ENCODE measurements around the gene UBE2E3. TPM values are rescaled to one million over a fixed set of nuclear protein-coding genes. Genes with fewer than 3 reads are reported as not detected.
A peak's percentile ranks its signal among the peaks of the same experiment; 100 is the strongest.

The UBE2E3 gene
- total RNA-seq, 2 experiments from 2014 or later, result 35.0 to 49.6 TPM

DNA sequence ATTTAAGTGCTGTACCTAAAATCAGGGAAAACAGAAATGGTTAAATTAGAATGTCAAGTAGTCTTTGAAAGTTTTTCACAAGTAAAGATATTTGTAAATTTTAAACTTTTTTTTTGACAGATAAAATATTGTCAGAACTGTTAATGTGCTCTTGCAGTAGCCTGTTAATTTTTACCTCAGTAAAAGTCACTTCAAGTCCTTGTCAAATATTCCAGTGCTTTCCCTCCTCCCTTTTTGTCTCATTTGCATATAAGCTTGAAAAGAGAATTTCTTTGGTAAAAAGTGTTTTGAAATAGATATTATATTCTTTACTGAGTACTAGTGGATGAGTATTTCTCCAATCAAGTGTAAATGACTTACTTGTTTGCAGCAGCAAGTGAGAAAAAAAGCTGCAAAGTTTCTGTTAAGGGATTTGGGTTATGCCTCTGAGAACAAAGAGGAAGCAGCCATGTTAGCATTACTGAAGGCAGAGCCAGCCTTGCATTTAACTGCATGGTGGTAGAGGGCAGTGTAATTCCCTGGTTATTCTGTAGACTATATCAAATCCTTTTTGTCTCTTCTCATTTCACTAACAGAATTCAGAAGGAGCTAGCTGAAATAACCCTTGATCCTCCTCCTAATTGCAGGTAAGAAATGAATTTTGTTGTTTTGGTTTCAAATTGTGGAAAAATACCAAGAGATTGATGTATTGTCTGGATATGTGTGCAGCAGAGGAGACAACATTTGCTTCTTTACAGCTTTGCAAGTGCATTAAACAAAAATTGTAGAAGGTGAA lies 3.2 kb downstream of the UBE2E3 start:
- CTCF ChIA-PET, result interaction anchor here (1.3 to 1.8 kb wide), 3 partner anchors 9 to 75 kb away, joined by 3 to 7 read pairs (median 3); no protein-coding TSS in a partner anchor
- DNase-seq (peak; percentile 51), ATAC-seq (no peak)
- H3K27me3 Mint-ChIP-seq, result peaks cover 11% of the 10 kb centered on the region
- no peaks in the 10 kb centered on the region for H3K9me3 Mint-ChIP-seq (ENCODE audit: low read depth)
- peaks cover 42% of the 10 kb centered on the region for H3K4me1 Mint-ChIP-seq
- H3K27ac Mint-ChIP-seq, result peak overlapping the region; percentile 1
- peaks cover 10% of the 10 kb centered on the region for H3K36me3 Mint-ChIP-seq
- no peak overlapping the region for H3K4me3 Mint-ChIP-seq

DNA sequence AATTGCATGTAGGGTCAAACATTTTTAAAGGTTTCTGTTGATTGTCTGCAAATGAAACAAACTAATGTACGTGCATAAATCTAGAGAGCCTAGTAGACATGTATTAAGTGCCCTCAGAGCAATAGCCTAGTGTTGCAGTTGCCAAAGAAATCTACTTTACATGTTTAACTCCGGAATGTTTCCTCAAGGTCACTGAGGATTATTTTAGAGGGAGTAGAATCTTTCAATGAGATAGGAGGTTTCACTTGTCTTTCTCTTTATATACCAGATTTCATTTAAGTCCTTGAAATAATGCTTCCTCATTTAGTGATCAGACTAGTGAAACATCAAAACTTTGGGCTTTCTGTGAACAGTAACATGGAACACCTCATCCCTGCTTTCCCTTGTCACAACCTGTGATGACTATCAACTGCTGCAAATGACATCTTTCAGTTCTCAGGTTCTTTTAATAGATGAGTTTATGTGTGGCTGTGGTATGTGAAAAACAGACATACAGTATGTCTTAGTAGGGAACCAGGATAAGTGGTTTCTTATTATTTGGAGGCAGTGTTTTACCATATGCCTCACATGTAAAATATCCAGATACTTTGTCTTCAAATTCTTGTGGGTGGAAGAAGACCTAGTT lies 5.5 kb downstream of the UBE2E3 start:
- DNase-seq (no peak), ATAC-seq (no peak)
- H3K36me3 Mint-ChIP-seq, result peaks cover 17% of the 10 kb centered on the region
- H3K9me3 Mint-ChIP-seq (ENCODE audit: low read depth), result no peaks in the 10 kb centered on the region
- CTCF ChIA-PET, result no interaction called here
- H3K27me3 Mint-ChIP-seq, result no peaks in the 10 kb centered on the region
- H3K27ac Mint-ChIP-seq, result no peak overlapping the region
- no peak overlapping the region for H3K4me3 Mint-ChIP-seq
- H3K4me1 Mint-ChIP-seq, result peaks cover 34% of the 10 kb centered on the region

DNA sequence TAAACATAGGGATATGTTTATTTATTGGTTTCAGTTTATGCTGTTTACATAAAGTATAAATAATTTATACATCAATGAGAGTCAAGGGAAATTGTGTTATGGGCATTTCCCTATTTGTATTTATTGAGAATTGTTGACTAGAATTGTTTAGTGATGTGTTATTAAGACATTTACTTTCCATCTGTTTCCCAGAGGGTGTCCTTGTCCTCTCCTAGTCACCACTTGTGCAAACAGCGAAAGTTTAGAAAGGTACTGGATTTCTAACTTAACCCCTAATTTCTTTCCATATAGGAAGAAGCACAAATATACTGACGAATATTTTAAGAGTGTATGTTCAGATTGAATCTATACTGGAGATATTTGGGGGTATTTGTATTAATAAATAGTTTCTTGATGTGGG lies 6.7 kb downstream of the UBE2E3 start:
- Mint-ChIP-seq H3K27me3 (no peaks in the 10 kb centered on the region), H3K27ac (no peak overlapping the region), H3K9me3 (ENCODE audit: low read depth) (no peaks in the 10 kb centered on the region), H3K4me3 (no peak overlapping the region), H3K4me1 (peaks cover 31% of the 10 kb centered on the region), H3K36me3 (peaks cover 26% of the 10 kb centered on the region)
- CTCF ChIA-PET, result interaction anchor here (0.8 kb wide), 1 partner anchor 72 kb away, joined by 3 read pairs; no protein-coding TSS in a partner anchor
- no peak for DNase-seq
- ATAC-seq, result no peak

DNA sequence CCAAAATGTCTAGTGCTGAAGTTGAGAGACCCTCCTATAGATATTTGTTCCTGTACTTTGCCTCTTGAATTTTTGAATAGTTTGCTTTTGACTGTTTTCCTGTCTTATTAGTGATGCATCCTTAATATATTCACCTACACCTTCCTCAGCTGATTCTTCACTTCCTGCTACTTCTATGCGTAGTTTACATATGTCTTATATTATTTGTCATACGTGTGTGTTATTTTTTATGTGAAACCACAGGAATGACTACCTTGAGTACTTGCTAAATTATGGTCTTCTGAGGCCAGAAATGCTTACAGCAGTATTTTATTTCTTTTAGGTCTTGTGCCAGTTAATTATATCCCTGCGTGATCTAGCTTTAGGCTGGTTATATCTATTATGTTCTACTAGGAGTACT lies 9.9 kb downstream of the UBE2E3 start:
- CTCF ChIA-PET, result interaction anchor here (1.2 to 3.1 kb wide), 2 partner anchors 9 to 13 kb away, joined by 3 to 16 read pairs; partner anchors contain the start of gene UBE2E3

DNA sequence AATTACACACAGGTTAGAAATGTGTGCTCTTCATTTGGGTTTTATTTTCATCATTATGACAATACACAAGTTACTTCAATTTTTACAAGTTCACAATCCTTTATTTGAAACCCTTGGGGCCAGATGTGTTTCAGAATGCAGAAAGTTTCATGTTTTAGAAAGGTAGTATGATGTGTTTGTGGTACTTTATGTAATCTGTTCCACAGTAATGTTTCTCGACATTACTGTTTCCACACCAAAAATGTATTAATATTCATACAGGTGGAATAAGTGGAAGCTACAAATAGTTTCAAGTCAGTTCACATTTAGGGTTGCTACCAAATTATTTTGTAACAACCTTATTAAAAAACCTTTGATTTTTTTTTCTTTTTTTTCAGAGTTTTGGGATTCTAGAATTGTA lies 10.4 kb downstream of the UBE2E3 start:
- Mint-ChIP-seq H3K27me3 (no peaks in the 10 kb centered on the region), H3K36me3 (peaks cover 33% of the 10 kb centered on the region), H3K4me3 (no peak overlapping the region), H3K4me1 (peaks cover 6% of the 10 kb centered on the region), H3K27ac (no peak overlapping the region), H3K9me3 (ENCODE audit: low read depth) (no peaks in the 10 kb centered on the region)
- ATAC-seq, result no peak
- DNase-seq, result no peak
- CTCF ChIA-PET, result interaction anchor here (1.2 to 3.1 kb wide), 2 partner anchors 10 to 12 kb away, joined by 3 to 16 read pairs; partner anchors contain the start of gene UBE2E3

More for the DNA sequence above, 9.9 kb downstream of the UBE2E3 start:
- no peaks in the 10 kb centered on the region for H3K9me3 Mint-ChIP-seq (ENCODE audit: low read depth)
- DNase-seq (no peak), ATAC-seq (no peak)
- no peak overlapping the region for H3K4me3 Mint-ChIP-seq
- peaks cover 28% of the 10 kb centered on the region for H3K36me3 Mint-ChIP-seq
- no peak overlapping the region for H3K27ac Mint-ChIP-seq
- peaks cover 6% of the 10 kb centered on the region for H3K4me1 Mint-ChIP-seq
- no peaks in the 10 kb centered on the region for H3K27me3 Mint-ChIP-seq

DNA sequence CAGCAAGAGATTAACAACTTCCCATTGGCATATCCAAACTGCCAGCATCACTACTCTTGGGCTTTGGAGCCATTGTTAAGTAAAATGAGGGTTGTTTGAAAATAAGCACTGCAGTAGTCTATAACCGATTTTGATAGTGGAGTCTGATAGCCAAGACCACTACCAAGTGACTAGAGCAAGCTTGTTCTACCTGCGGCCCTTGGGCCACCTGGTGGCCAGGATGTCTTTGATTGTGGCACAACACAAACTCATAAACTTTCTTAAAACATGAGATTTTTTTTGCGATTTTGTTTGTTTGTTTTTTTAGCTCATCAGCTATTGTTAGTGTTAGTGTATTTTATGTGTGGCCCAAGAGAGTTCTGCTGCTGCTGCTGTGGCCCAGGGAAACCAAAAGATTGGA lies 11.0 kb downstream of the UBE2E3 start:
- H3K9me3 Mint-ChIP-seq (ENCODE audit: low read depth), result no peaks in the 10 kb centered on the region
- no peak overlapping the region for H3K27ac Mint-ChIP-seq
- CTCF ChIA-PET, result interaction anchor here (2.3 kb wide), 1 partner anchor 11 kb away, joined by 12 read pairs; the partner anchor contains the start of gene UBE2E3
- H3K4me3 Mint-ChIP-seq, result no peak overlapping the region
- H3K27me3 Mint-ChIP-seq, result no peaks in the 10 kb centered on the region
- peaks cover 33% of the 10 kb centered on the region for H3K36me3 Mint-ChIP-seq
- DNase-seq (no peak), ATAC-seq (no peak)
- peaks cover 6% of the 10 kb centered on the region for H3K4me1 Mint-ChIP-seq

DNA sequence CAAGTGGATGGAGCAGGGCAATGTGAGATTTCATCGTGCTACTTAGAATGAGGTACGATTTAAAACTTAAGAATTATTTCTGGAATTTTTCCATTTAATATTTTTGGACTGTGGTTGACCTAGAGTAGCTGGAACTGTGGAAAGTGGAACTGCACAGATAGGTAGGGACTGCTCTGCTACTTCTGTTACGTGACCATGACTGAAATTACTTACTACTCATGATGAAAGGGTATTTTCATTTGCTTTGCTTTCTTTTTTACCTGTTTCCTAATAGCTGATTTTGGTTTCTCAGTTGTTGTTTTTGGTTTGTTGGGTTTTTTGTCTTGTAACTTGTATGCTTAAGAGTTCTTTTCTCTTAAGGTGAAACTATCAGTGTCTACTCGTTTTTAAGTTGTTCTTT lies 11.4 kb downstream of the UBE2E3 start:
- H3K9me3 Mint-ChIP-seq (ENCODE audit: low read depth), result no peaks in the 10 kb centered on the region
- peaks cover 35% of the 10 kb centered on the region for H3K36me3 Mint-ChIP-seq
- no peak overlapping the region for H3K4me3 Mint-ChIP-seq
- H3K4me1 Mint-ChIP-seq, result peaks cover 10% of the 10 kb centered on the region
- CTCF ChIA-PET, result interaction anchor here (2.3 kb wide), 1 partner anchor 12 kb away, joined by 12 read pairs; the partner anchor contains the start of gene UBE2E3
- ATAC-seq (no peak), DNase-seq (no peak)
- H3K27me3 Mint-ChIP-seq, result no peaks in the 10 kb centered on the region
- H3K27ac Mint-ChIP-seq, result no peak overlapping the region

DNA sequence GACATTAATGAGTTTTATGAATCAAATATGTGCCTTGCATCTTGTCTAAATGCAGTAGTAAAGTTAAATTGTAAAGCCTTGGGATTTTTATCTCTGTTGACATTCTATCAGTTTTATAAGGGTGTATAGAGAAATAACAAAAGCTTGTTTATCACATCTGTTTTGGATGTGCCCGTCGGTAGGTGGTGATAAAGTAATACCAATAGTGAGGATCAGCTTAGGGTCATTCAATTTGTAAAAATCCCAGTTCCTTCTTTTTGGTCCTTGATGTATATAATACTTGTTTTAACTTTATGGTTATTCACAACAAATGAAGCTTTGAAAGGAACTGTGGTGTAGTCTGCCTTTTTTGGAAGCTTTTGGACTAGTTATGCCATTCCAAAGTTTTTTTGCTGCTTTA lies 12.6 kb downstream of the UBE2E3 start:
- CTCF ChIA-PET, result interaction anchor here (0.9 to 2.3 kb wide), 3 partner anchors 9 to 26 kb away, joined by 3 to 12 read pairs (median 3); partner anchors contain the start of gene UBE2E3
- no peak for ATAC-seq
- Mint-ChIP-seq H3K36me3 (peaks cover 41% of the 10 kb centered on the region), H3K27me3 (no peaks in the 10 kb centered on the region), H3K9me3 (ENCODE audit: low read depth) (no peaks in the 10 kb centered on the region), H3K4me3 (no peak overlapping the region), H3K27ac (no peak overlapping the region), H3K4me1 (peaks cover 16% of the 10 kb centered on the region)
- no peak for DNase-seq

DNA sequence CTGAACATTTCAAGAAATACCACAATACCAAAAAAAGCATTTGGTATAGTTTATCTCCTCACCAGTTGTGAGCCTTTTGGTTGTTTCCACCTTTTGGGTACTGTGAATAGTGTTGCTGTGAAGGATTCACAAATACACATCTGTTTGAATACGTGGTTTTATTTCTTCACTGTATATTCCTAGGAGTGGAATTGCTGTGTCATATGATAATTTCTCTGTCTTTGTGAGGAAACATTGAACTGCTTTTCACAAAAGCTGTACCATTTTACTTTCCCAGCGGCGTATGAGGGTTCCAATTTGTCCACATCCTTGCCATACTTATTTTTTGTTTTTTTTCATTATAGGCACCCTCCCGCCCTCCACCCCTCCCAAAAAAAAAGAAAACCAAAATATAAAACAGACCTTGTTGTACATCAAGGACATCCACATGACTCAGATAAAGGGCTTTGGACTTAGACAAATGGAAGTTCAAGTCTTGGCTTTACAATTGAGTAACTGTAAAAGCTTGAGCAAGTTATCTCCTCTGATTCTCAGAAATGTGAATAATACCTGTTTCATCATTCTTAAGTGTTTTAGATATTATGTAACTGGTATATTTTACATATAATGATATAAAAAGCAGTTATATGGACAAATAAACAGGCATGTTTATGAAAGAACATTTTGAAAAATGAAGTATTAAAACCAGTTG lies 19.0 kb downstream of the UBE2E3 start:
- CTCF ChIA-PET, result interaction anchor here (1.0 kb wide), 1 partner anchor 18 kb away, joined by 3 read pairs; no protein-coding TSS in a partner anchor
- Mint-ChIP-seq H3K4me3 (no peak overlapping the region), H3K27ac (no peak overlapping the region), H3K9me3 (ENCODE audit: low read depth) (no peaks in the 10 kb centered on the region), H3K4me1 (peaks cover 13% of the 10 kb centered on the region), H3K27me3 (no peaks in the 10 kb centered on the region), H3K36me3 (peaks cover 24% of the 10 kb centered on the region)
- DNase-seq, result no peak
- ATAC-seq, result no peak

DNA sequence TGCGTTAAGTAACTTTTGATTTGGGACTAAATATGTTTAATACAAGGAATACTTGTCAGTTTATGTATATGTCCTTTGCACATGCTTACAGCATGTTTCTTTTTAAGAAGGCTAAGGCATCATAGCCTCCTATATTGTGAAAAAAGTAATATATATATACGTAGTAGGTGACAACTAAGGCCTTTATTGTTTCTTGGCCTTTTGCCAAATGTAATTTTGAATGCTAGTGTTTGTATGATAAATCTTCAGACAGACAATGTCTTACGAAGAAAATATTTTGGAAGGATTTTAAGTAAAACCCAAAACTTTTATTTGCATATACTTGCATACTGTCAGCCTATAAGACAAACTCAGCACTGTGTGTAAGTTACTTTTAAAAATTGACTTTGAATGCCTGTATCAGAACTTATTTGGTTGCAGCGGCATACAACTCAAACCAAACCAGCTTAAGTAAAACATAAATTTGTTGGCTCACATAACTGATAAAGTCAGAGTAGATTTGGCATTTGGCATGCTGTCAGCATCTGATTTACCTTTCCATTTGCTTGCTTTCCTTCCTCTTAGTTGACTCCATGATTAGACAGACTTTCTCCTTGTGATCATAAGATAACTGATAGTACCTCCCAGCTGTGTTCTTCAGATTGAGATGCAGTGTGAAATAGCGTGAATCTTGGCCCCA lies 24.4 kb downstream of the UBE2E3 start:
- no peaks in the 10 kb centered on the region for H3K4me1 Mint-ChIP-seq
- no peaks in the 10 kb centered on the region for H3K9me3 Mint-ChIP-seq (ENCODE audit: low read depth)
- CTCF ChIA-PET, result interaction anchor here (1.8 kb wide), 1 partner anchor 24 kb away, joined by 8 read pairs; the partner anchor contains the start of gene UBE2E3
- ATAC-seq, result no peak
- H3K36me3 Mint-ChIP-seq, result peaks cover 7% of the 10 kb centered on the region
- H3K4me3 Mint-ChIP-seq, result no peak overlapping the region
- H3K27ac Mint-ChIP-seq, result no peak overlapping the region
- no peaks in the 10 kb centered on the region for H3K27me3 Mint-ChIP-seq
- DNase-seq, result no peak

DNA sequence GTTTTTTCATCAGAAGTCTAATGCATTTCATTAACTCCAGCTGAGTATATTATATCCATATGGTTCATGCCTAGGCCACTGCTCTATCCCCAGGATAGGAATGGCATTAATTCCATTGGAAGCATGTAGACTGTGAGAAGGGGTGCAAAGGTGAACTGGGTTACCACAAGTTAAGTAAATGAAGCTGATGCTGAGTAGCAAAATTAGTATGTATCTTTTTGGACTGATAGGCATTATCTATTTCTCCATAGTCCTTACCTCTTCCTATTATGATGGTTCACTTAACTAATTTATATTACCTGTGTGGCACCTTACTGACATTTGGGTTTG lies 24.9 kb downstream of the UBE2E3 start:
- no peak overlapping the region for H3K27ac Mint-ChIP-seq
- no peak for ATAC-seq
- no peak for DNase-seq
- no peaks in the 10 kb centered on the region for H3K9me3 Mint-ChIP-seq (ENCODE audit: low read depth)
- H3K27me3 Mint-ChIP-seq, result no peaks in the 10 kb centered on the region
- H3K4me1 Mint-ChIP-seq, result no peaks in the 10 kb centered on the region
- H3K4me3 Mint-ChIP-seq, result no peak overlapping the region
- CTCF ChIA-PET, result interaction anchor here (1.8 kb wide), 1 partner anchor 25 kb away, joined by 8 read pairs; the partner anchor contains the start of gene UBE2E3
- peaks cover 7% of the 10 kb centered on the region for H3K36me3 Mint-ChIP-seq

DNA sequence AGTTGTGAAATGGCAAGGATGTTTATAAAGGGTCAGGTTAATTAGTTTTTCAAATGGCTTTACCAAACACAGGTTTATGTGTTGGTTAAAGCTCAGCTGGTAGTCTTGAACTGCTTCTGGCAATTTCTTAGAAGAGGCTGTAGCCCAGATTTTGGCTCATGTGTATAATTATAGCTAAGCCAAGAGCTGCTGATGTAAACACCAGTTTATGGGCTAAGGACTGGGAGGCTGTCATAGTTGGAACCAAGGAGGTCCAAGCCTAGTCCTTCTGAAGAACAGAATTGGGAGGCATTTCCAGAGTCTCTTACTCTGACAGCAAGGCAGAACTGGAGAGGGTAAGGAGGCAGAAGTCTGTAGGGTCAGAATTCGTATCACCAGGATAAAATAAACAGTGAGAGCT lies 25.4 kb downstream of the UBE2E3 start:
- Mint-ChIP-seq H3K9me3 (ENCODE audit: low read depth) (no peaks in the 10 kb centered on the region), H3K4me1 (no peaks in the 10 kb centered on the region), H3K36me3 (peaks cover 7% of the 10 kb centered on the region), H3K27ac (no peak overlapping the region), H3K27me3 (no peaks in the 10 kb centered on the region), H3K4me3 (no peak overlapping the region)
- no peak for DNase-seq
- CTCF ChIA-PET, result interaction anchor here (1.8 kb wide), 1 partner anchor 25 kb away, joined by 8 read pairs; the partner anchor contains the start of gene UBE2E3
- ATAC-seq, result no peak
